Activated naive CD8-positive, alpha-beta T cell treated with anti-CD3 and anti-CD28 coated beads for 36 hours (primary cell): Measurements from ENCODE around the gene PPCS. TPM values are rescaled to one million over a fixed set of nuclear protein-coding genes. Genes with fewer than 3 reads are reported as not detected.

Experiments used
- DNase-seq: peaks from one replicate; pipeline ENCODE4 v3.0.0; 2021
- H3K27ac Mint-ChIP-seq: one replicate; pipeline ENCODE4 v1.8.0; 2022; ENCODE audit warnings: mild to moderate bottlenecking, moderate library complexity, mixed read lengths
- H3K27me3 Mint-ChIP-seq: one replicate; pipeline ENCODE4 v1.8.0; 2022; ENCODE audit warnings: mild to moderate bottlenecking, mixed read lengths
- H3K36me3 Mint-ChIP-seq: one replicate; pipeline ENCODE4 v1.8.0; 2021; ENCODE audit warnings: mild to moderate bottlenecking, mixed read lengths
- H3K4me1 Mint-ChIP-seq: one replicate; pipeline ENCODE4 v1.8.0; 2021; ENCODE audit warnings: mixed read lengths
- H3K4me3 Mint-ChIP-seq: one replicate; pipeline ENCODE4 v1.8.0; 2022; ENCODE audit warnings: mild to moderate bottlenecking, moderate library complexity, mixed read lengths
- H3K9me3 Mint-ChIP-seq: one replicate; pipeline ENCODE4 v1.8.0; 2022; ENCODE audit warnings: mixed read lengths
- total RNA-seq, 2 experiments: library from RNA; stranded (reverse); gene quantifications; one replicate each; pipeline ENCODE4 v1.2.3, GENCODE V29; 2021

Gene PPCS
- total RNA-seq, 2 experiments from 2014 or later: 45.9 to 47.5 TPM

DNA sequence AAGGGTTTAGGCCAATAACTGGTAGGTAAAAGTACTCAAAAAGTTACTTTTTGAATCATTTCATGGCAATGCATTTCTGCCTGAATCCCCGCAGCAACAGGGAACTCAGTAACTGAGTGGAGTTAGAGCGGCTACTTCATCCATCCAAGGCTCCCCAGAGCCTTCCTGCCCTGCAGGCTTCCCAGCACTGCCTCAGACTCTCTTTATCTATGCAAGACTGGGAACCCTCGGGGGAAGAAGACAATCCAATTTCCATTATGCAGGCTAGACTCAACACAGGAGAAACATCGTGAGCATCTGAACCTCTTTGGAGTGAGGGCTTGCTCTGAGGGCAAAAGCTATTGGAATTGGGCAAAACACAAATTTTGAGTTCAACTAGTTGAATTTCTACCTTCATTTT, 23.6 kb upstream of the PPCS start:
- no peaks in the 10 kb centered on the region for H3K27me3 Mint-ChIP-seq
- H3K4me1 Mint-ChIP-seq: no peaks in the 10 kb centered on the region

DNA sequence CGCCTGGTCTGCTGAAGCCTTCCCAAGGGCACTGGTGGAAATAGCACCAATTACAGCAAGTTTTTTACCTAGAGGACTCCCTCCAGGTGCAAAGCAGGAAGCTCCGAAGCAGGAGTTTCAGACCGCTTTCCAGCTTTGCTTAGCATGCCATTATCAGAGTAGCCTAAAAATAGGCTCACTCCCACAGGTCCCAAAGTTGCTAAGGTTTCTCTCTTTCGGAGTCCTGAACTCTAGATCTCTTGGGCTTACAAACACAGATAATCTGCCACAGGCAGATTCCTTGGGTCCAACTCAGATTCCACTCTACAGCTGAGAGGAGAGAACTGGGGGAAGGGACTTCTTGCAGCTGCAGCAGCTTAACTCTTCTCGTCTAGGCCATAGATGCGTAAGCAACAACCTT, 23.0 kb upstream of the PPCS start:
- Mint-ChIP-seq H3K9me3 (no peaks in the 10 kb centered on the region), H3K27me3 (no peaks in the 10 kb centered on the region), H3K36me3 (no peaks in the 10 kb centered on the region), H3K27ac (no peak overlapping the region), H3K4me3 (no peak overlapping the region), H3K4me1 (no peaks in the 10 kb centered on the region)
- DNase-seq: no peak

More for the DNA sequence above, 23.6 kb upstream of the PPCS start:
- Mint-ChIP-seq H3K9me3 (no peaks in the 10 kb centered on the region), H3K36me3 (no peaks in the 10 kb centered on the region), H3K27ac (no peak overlapping the region), H3K4me3 (no peak overlapping the region)
- no peak for DNase-seq

DNA sequence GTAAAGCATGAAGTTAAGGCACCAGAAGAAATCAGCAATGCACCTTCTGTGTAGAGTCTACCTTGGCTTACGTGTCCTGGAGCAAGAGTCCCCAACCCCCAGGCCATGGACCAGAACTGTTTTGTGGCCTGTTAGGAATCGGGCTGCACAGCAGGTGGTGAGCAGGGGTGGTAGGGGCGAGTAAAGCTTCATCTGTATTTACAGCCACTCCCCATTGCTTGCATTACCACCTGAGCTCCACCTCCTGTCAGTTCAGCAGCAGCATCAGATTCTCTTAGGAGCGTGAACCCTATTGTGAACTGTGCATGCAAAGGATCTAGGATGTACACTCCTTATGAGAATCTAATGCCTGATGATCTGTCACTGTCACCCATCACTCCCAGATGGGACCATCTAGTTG, 22.0 kb upstream of the PPCS start:
- Mint-ChIP-seq H3K9me3 (no peaks in the 10 kb centered on the region), H3K27me3 (no peaks in the 10 kb centered on the region), H3K4me1 (no peaks in the 10 kb centered on the region), H3K27ac (no peak overlapping the region), H3K36me3 (no peaks in the 10 kb centered on the region), H3K4me3 (no peak overlapping the region)
- no peak for DNase-seq

GRCh38 chr1:42439940-42440339, 16.4 kb upstream of the PPCS start:
- no peaks in the 10 kb centered on the region for H3K36me3 Mint-ChIP-seq
- no peaks in the 10 kb centered on the region for H3K4me1 Mint-ChIP-seq
- no peak for DNase-seq
- H3K27ac Mint-ChIP-seq: no peak overlapping the region
- no peaks in the 10 kb centered on the region for H3K9me3 Mint-ChIP-seq
- no peak overlapping the region for H3K4me3 Mint-ChIP-seq
- H3K27me3 Mint-ChIP-seq: no peaks in the 10 kb centered on the region

- DNase-seq: no peak
- Mint-ChIP-seq H3K27me3 (no peaks in the 10 kb centered on the region), H3K27ac (no peak overlapping the region), H3K4me1 (peaks cover 3% of the 10 kb centered on the region), H3K9me3 (no peaks in the 10 kb centered on the region), H3K36me3 (no peaks in the 10 kb centered on the region), H3K4me3 (no peak overlapping the region)
These were observed 13.7 kb upstream of the PPCS start for GRCh38 chr1:42442662-42443061.

GRCh38 chr1:42449256-42449655, 7.1 kb upstream of the PPCS start:
- Mint-ChIP-seq H3K9me3 (no peaks in the 10 kb centered on the region), H3K4me3 (no peak overlapping the region), H3K27me3 (no peaks in the 10 kb centered on the region), H3K27ac (no peak overlapping the region), H3K36me3 (no peaks in the 10 kb centered on the region), H3K4me1 (peaks cover 9% of the 10 kb centered on the region)
- no peak for DNase-seq

DNA sequence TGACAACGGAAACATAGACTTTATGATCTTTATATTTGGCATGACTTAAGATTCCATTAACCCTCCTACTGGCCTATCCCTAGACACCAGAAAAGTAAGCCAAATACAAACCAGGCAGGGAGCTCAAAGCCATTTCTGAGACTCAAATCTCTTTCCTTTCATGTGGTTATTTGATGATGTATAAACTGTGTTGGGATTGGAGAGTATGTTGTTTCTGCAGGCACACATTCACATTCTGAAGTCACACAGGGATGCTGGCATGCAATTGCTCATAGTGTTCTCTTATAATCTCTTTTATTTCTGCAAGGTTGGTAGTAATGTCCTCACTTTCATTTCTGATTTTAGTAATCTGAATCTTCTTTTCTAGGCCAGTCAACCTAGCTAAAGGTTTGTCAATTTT, 6.3 kb upstream of the PPCS start:
- Mint-ChIP-seq H3K36me3 (no peaks in the 10 kb centered on the region), H3K9me3 (no peaks in the 10 kb centered on the region), H3K27me3 (no peaks in the 10 kb centered on the region), H3K27ac (no peak overlapping the region), H3K4me3 (no peak overlapping the region), H3K4me1 (peaks cover 11% of the 10 kb centered on the region)
- no peak for DNase-seq

DNA sequence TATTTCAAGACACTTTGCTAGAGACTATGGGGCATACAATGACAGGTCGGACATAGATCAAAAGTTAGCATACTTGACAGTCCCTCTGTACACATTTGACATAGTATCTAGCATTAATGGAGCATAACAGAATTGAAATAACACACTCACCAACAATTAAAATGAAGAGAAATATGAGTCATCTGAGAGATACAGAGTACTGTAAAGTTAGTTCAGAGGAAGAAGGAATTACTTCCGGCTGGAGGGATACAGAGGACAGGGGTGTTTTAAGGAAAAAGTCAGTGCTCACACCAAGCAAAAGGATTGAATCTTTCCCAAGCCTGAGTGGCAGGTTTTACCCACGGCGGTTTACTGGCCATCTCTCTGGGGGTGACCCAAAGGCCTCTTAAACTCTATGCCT, 3.0 kb upstream of the PPCS start:
- Mint-ChIP-seq H3K36me3 (peaks cover 13% of the 10 kb centered on the region), H3K27me3 (no peaks in the 10 kb centered on the region), H3K4me3 (no peak overlapping the region), H3K27ac (no peak overlapping the region), H3K9me3 (no peaks in the 10 kb centered on the region), H3K4me1 (peaks cover 25% of the 10 kb centered on the region)
- no peak for DNase-seq

GRCh38 chr1:42454403-42454802, 1.9 kb upstream of the PPCS start:
- no peaks in the 10 kb centered on the region for H3K27me3 Mint-ChIP-seq
- DNase-seq: no peak
- peaks cover 31% of the 10 kb centered on the region for H3K4me1 Mint-ChIP-seq
- H3K4me3 Mint-ChIP-seq: no peak overlapping the region
- H3K9me3 Mint-ChIP-seq: no peaks in the 10 kb centered on the region
- peaks cover 21% of the 10 kb centered on the region for H3K36me3 Mint-ChIP-seq
- no peak overlapping the region for H3K27ac Mint-ChIP-seq

GRCh38 chr1:42456754-42457089, 379 bp downstream of the PPCS start:
- no peaks in the 10 kb centered on the region for H3K9me3 Mint-ChIP-seq
- peaks cover 30% of the 10 kb centered on the region for H3K36me3 Mint-ChIP-seq
- peak; percentile 62 for DNase-seq
- peaks cover 34% of the 10 kb centered on the region for H3K4me1 Mint-ChIP-seq
- H3K4me3 Mint-ChIP-seq: peak overlapping the region; percentile 90
- H3K27ac Mint-ChIP-seq: peak overlapping the region; percentile 97
- H3K27me3 Mint-ChIP-seq: no peaks in the 10 kb centered on the region

DNA sequence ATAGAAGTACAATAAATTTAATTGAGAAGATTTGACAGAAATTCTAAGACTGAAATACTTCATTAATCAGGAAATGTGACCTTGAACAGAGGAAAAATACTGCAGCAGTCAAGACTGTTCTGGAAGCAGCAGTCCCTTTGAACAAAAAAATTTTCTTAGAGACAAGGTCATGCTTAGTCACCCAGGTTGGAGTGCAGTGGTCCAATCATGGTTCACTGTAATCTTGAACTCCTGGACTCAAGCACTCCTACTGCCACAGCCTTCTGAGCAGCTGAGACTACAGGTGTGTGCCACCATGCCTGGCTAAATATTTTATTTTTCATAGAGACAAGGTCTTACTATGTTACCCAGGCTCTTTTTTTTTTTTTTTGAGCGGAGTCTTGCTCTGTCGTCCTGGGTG, 4.9 kb downstream of the PPCS start:
- Mint-ChIP-seq H3K36me3 (peaks cover 33% of the 10 kb centered on the region), H3K4me3 (no peak overlapping the region), H3K4me1 (peaks cover 43% of the 10 kb centered on the region), H3K27ac (peak overlapping the region; percentile 8), H3K9me3 (no peaks in the 10 kb centered on the region), H3K27me3 (no peaks in the 10 kb centered on the region)
- DNase-seq: no peak

DNA sequence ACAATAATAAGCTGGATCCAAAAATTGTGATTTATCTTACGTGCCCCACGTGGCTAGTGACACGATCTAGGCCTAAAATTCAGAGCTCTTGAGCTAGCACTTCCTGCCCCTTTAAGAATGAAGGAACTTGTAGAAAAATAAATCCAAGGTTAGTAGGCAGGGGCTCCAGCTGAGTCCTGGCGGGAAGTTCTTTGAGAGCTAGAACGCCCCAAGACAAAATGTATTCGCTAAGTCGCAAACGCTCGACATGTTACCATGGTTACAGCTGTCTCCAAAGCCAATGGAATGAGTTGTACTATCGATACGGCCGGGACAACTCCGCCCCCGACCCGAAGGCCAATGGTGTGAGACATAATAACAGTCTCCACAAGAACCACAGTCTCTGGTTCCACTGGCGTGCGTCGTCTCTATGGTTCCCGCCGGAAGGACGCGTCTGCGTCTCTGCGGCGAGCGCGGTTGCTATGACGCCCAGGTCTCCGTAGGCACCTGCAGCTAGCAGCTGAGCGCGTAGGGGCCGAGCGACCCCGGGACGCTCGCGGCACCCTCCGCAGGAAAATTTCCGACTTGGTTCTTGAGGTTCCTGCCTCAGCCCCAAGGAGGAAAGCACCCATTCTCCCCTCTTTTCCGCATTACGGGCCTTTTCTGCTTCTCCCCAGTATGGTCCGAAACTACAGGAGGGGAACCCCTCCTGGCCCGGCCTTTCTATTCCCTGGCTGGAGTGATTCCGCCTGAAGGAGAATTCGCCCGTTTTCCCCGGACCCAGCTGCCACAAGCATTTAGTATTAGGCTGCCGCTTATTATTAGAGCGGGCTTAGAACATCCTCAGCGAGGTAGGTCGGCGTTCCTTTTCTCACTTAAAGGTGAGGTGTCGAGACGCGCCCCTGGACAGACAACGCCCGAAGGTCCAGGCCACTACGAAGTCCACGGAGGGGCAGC, 6.8 kb downstream of the PPCS start, which contains the start of gene CCDC30:
CCDC30 (plus strand) TSS at position 459 of the 936 bp plus-strand sequence. CDS start 17,266 bp downstream, outside the sequence.
- peaks cover 23% of the 10 kb centered on the region for H3K36me3 Mint-ChIP-seq
- H3K4me3 Mint-ChIP-seq: peak within 1 kb of the TSS; percentile 81
- H3K27ac Mint-ChIP-seq: peak within 1 kb of the TSS; percentile 81
- no peaks in the 10 kb centered on the region for H3K9me3 Mint-ChIP-seq
- DNase-seq: peak; percentile 94
- no peaks in the 10 kb centered on the region for H3K27me3 Mint-ChIP-seq
- peaks cover 34% of the 10 kb centered on the region for H3K4me1 Mint-ChIP-seq

DNA sequence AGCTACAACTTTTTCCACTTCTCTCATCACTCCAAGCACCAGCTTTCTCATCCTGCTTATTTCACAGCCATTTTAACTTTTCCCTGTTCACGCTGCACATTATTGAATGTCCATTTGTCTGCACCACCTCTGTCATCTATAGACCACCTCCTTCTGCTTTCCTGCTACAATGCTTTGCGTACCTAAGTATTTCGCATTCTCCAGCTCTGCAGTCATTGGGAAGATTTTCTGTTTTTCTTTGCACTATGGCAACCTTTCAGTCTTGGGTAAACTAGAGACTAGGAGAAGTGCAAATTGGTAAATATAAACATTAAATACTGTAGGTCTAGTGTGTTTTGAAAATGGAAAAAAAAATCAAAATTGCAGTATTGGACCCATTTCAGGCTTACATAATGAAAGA, 7.6 kb downstream of the PPCS start:
- Mint-ChIP-seq H3K4me3 (peak overlapping the region; percentile 81), H3K4me1 (peaks cover 28% of the 10 kb centered on the region), H3K27me3 (no peaks in the 10 kb centered on the region), H3K36me3 (peaks cover 16% of the 10 kb centered on the region), H3K9me3 (no peaks in the 10 kb centered on the region), H3K27ac (no peak overlapping the region)
- DNase-seq: no peak

DNA sequence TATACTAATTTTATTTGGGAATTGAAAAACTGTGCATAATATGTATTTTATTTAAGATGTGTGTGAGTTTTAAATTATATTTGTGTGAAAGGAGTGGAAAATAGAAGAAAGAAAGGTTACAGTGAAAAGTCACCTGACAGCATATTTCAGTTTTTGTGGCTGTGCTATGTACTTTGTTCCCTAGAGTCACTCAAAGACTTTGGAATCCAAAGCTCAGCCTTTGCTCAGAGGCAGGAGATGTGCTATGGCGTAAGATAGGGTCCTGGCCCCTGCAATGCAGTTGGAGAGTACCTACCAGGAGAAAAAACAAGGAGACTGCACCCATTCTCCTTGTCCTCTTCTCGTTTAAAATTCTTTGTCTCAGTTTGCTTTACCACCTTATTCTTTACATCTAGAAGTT, 9.7 kb downstream of the PPCS start:
- Mint-ChIP-seq H3K27ac (no peak overlapping the region), H3K27me3 (no peaks in the 10 kb centered on the region), H3K4me1 (peaks cover 17% of the 10 kb centered on the region), H3K9me3 (no peaks in the 10 kb centered on the region), H3K4me3 (no peak overlapping the region), H3K36me3 (peaks cover 5% of the 10 kb centered on the region)
- DNase-seq: no peak

- H3K4me1 Mint-ChIP-seq: no peaks in the 10 kb centered on the region
- H3K4me3 Mint-ChIP-seq: no peak overlapping the region
- H3K27ac Mint-ChIP-seq: no peak overlapping the region
These were observed 13.4 kb downstream of the PPCS start for GRCh38 chr1:42469727-42470126.

GRCh38 chr1:42476605-42477004, 20.3 kb downstream of the PPCS start:
- Mint-ChIP-seq H3K4me3 (no peak overlapping the region), H3K9me3 (no peaks in the 10 kb centered on the region), H3K4me1 (peaks cover 4% of the 10 kb centered on the region), H3K27ac (no peak overlapping the region), H3K36me3 (peaks cover 1% of the 10 kb centered on the region), H3K27me3 (no peaks in the 10 kb centered on the region)
- DNase-seq: no peak

More at GRCh38 chr1:42469727-42470126, 13.4 kb downstream of the PPCS start:
- Mint-ChIP-seq H3K27me3 (no peaks in the 10 kb centered on the region), H3K36me3 (peaks cover 1% of the 10 kb centered on the region), H3K9me3 (no peaks in the 10 kb centered on the region)
- no peak for DNase-seq
